ENCODE measurements around the gene HRH2.
"Not testable (repeated sequence)": the region's sequence is repeated elsewhere in the genome, so short reads cannot be mapped to it uniquely, and the experiment has no call there.

The HRH2 gene

DNA sequence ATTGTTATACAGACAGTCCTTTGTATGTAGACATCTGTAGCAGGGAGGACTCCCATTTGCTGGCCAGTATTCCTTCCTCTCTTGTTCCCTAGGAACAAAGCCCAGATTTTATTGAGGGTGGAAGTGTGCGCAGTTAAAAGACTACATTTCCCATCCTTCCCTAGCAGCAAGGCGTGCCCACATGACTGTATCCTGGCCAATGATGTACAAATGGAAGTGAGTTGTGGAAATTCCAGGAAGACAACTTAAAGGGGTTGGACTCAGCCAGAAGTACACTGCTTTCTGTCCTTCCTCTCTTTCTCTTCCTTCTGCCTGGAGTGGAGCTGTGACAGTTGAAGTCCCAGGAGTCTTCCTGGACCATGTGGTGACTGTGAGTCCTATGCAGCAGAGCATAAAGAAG lies 89.0 kb downstream of the HRH2 start:
- ATAC-seq (ENCODE audit: low read depth): no peak
- peaks cover 10% of the 10 kb centered on the region for H3K27me3 Mint-ChIP-seq
- H3K4me1 Mint-ChIP-seq: no peaks in the 10 kb centered on the region
- H3K9me3 Mint-ChIP-seq: no peaks in the 10 kb centered on the region
- DNase-seq (ENCODE audit: low spot score in 2 of 2): no peak
- H3K27ac Mint-ChIP-seq: no peak overlapping the region
- no peak overlapping the region for H3K4me3 Mint-ChIP-seq
- no peaks in the 10 kb centered on the region for H3K36me3 Mint-ChIP-seq

DNA sequence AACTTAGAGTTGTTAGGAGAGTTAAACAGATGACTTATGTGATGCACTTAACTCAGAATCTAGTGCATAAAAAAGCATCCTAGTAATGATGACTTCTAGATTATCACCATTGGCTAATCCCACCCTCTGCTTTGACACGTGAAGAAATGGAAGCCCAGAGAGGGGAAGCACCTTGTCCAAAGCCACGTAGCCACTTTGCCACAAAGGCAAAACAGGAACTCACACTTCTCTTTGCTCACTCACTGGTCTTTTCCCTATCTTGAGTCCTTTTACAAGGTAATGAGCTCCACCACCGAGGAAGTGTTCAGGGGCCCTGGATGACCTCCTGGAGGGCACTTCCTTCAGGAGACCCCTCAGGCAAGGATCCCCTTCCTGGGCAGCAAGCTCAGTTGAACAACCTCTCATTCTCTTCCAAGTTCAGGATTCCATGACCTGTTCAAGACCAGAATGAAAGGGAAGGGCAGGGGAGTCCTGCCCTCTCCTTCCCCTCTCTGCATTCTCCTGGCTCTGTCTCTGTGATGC lies 89.7 kb downstream of the HRH2 start:
- H3K4me3 Mint-ChIP-seq: no peak overlapping the region
- no peaks in the 10 kb centered on the region for H3K36me3 Mint-ChIP-seq
- no peak overlapping the region for H3K27ac Mint-ChIP-seq
- peaks cover 12% of the 10 kb centered on the region for H3K27me3 Mint-ChIP-seq
- no peaks in the 10 kb centered on the region for H3K4me1 Mint-ChIP-seq
- ATAC-seq (ENCODE audit: low read depth) (no peak), DNase-seq (ENCODE audit: low spot score in 2 of 2) (no peak)
- no peaks in the 10 kb centered on the region for H3K9me3 Mint-ChIP-seq

DNA sequence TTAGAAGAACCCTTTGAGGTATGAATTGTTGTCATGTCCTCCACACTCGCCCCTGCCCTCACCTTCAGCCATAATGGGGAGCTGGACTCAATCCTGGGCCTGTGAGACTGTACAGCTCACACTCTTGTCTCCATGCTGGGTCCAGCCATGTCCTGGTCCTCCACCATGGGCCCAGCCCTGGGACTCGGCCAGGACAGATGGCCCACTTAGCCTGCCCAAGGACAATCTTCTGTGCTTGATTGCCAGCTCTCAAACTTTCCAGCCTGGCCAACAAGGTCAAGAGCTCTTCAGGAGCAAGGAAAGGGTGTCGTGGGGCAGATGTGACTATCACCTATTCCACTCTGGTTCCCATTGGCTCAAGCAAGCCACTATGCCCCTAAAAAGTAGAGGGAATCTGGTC lies 90.8 kb downstream of the HRH2 start:
- ATAC-seq (ENCODE audit: low read depth): no peak
- no peak overlapping the region for H3K4me3 Mint-ChIP-seq

DNA sequence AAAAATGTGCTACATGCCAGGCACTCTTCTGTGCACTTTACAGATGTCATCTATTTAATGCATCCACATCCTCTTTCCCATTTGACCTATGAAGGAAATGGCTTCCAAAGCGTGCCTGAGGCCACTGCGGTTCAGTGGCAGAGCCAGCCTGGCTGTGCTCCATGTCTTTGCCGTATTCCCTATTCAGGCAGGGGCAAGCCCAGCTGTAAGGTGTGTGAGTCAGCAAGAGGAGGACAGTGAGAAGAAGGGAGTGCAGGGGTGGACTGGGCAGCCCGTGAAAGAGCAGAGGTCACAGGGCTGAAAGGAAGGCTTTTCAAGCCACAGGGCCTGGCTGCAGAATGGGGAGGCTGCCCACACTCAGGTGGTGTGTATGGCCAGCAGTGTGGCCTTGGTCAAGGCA lies 91.7 kb downstream of the HRH2 start:
- Mint-ChIP-seq H3K4me1 (no peaks in the 10 kb centered on the region), H3K27ac (no peak overlapping the region), H3K4me3 (no peak overlapping the region), H3K27me3 (peaks cover 13% of the 10 kb centered on the region), H3K9me3 (no peaks in the 10 kb centered on the region), H3K36me3 (no peaks in the 10 kb centered on the region)
- no peak for ATAC-seq (ENCODE audit: low read depth)
- DNase-seq (ENCODE audit: low spot score in 2 of 2): no peak

More for the DNA sequence above, 90.8 kb downstream of the HRH2 start:
- no peak for DNase-seq (ENCODE audit: low spot score in 2 of 2)
- Mint-ChIP-seq H3K4me1 (no peaks in the 10 kb centered on the region), H3K9me3 (no peaks in the 10 kb centered on the region), H3K36me3 (no peaks in the 10 kb centered on the region), H3K27me3 (peaks cover 12% of the 10 kb centered on the region), H3K27ac (no peak overlapping the region)

DNA sequence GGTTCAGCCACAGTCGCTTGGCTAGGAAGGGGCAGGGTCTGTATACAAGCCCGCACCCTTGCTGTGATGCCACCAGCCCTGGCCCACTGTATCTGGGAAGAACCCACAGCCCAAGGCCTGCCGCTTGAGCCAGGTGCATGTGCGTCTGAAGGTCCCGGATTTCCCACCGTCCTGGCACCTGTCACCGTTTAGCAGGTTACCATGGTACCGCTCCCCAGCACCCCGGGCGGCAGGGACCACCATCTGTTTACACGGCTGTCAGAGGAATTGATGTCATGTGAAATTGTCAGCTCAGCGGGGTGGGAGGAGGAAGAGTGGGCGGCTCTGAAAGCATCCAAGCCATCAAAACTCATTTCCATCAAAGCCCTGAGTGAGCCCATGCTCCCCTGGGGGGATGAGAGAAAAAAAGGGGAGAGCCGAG lies 92.7 kb downstream of the HRH2 start:
- no peaks in the 10 kb centered on the region for H3K9me3 Mint-ChIP-seq
- H3K27ac Mint-ChIP-seq: no peak overlapping the region
- H3K36me3 Mint-ChIP-seq: no peaks in the 10 kb centered on the region
- peaks cover 18% of the 10 kb centered on the region for H3K27me3 Mint-ChIP-seq
- no peaks in the 10 kb centered on the region for H3K4me1 Mint-ChIP-seq
- H3K4me3 Mint-ChIP-seq: no peak overlapping the region
- DNase-seq (ENCODE audit: low spot score in 2 of 2): no peak
- ATAC-seq (ENCODE audit: low read depth): no peak

DNA sequence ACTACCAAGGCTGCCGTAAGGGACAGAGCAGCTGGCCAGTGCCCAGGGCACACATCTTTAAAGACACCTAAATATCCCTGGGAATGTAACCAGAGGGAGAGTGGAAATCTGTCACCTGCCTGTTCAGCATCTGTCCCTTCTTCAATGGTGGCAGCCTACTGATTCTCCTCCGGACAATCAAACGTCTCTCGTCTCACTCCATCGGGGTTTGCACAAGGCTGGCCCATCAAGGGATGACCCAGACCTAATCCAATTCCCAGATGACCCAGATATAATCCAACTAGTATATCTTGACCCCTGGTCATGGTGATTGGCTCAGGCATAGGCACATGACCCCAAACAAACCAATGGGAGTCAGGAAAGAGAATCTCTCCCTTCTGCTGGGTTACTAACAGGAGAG lies 93.5 kb downstream of the HRH2 start:
- no peak overlapping the region for H3K4me3 Mint-ChIP-seq
- DNase-seq (ENCODE audit: low spot score in 2 of 2) (no peak), ATAC-seq (ENCODE audit: low read depth) (no peak)

DNA sequence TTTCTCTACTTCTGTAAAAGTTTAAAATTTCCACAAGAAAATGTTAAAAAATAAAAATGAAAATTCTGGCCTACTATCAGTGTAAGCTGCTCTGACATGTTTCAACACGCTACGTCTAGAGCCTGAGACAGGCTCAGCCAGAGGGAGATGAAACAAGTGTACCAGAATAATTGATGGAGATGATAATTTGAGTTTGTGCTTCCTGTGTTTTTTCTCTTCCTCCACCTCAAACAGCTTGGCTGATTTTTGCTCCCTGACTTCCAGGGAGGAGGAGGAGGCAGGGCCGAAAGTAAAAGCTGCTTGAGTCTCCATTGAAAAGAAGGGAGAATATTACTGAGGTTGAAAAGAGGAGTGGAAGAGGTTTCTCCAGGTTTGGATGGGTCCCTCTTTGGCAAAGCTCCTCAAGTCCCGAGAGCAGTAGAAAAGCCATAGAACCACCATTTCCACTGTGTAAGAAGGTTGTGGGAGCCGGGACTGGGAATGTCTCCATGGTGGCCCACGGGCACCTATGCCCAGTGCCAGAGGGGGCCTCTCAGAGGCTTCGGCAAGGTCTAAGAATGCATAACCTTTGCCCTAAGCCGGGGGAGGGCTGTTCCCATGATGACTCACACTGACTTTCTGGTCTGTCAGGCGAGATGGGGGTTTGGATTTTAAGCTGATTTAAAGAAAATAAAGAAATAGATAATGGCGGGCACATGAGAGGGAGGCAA lies 95.1 kb downstream of the HRH2 start:
- no peaks in the 10 kb centered on the region for H3K4me1 Mint-ChIP-seq
- H3K36me3 Mint-ChIP-seq: no peaks in the 10 kb centered on the region
- no peak for ATAC-seq (ENCODE audit: low read depth)
- no peak for DNase-seq (ENCODE audit: low spot score in 2 of 2)
- no peak overlapping the region for H3K4me3 Mint-ChIP-seq
- H3K9me3 Mint-ChIP-seq: no peaks in the 10 kb centered on the region
- H3K27me3 Mint-ChIP-seq: peaks cover 23% of the 10 kb centered on the region
- H3K27ac Mint-ChIP-seq: no peak overlapping the region

More for the DNA sequence above, 93.5 kb downstream of the HRH2 start:
- no peaks in the 10 kb centered on the region for H3K4me1 Mint-ChIP-seq
- H3K36me3 Mint-ChIP-seq: no peaks in the 10 kb centered on the region
- no peak overlapping the region for H3K27ac Mint-ChIP-seq
- H3K9me3 Mint-ChIP-seq: no peaks in the 10 kb centered on the region
- H3K27me3 Mint-ChIP-seq: peaks cover 20% of the 10 kb centered on the region

DNA sequence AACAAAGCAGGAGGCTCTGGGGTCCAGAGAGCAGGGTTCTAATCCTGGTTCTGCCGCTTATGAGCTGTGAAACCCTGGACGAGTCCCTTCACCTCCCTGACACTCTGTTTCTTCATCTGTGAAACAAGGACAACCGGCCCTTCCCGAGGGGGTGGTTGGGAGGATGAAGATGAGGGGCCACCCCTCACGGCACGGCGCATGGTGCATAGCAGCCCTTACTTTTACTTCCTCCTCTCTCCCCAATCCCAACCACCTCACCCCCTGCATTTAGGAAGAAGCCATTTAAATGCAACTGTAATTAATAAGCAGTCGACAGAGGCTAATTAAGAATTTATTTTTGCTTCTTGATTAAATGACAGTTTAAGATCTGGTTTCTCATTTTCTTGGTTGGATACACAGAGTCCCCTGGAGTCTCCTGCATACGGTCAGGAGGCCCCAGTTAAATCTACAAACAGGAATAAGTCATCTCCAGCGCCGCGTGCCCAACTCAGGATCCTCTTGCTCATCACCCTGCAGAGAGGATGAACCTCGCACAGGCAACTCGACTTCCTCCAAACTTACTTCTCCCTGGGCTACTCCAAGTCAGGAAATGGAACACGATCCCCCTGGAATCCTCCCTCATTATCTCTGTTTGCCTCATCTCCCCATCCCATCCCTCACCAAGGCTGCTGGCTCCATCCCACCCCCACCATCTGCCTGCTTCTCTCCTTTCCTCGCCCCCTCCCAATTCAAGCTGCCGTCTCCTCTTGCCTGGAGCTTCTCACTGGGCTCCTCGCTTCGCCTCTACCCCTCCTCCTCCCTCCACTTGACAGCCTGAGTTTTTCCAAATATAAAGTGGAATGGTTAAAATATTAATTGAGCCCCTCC lies 95.9 kb downstream of the HRH2 start:
- Mint-ChIP-seq H3K36me3 (no peaks in the 10 kb centered on the region), H3K4me3 (no peak overlapping the region), H3K9me3 (no peaks in the 10 kb centered on the region), H3K4me1 (no peaks in the 10 kb centered on the region), H3K27ac (no peak overlapping the region), H3K27me3 (peaks cover 23% of the 10 kb centered on the region)
- ATAC-seq (ENCODE audit: low read depth) (no peak), DNase-seq (ENCODE audit: low spot score in 2 of 2) (no peak)

DNA sequence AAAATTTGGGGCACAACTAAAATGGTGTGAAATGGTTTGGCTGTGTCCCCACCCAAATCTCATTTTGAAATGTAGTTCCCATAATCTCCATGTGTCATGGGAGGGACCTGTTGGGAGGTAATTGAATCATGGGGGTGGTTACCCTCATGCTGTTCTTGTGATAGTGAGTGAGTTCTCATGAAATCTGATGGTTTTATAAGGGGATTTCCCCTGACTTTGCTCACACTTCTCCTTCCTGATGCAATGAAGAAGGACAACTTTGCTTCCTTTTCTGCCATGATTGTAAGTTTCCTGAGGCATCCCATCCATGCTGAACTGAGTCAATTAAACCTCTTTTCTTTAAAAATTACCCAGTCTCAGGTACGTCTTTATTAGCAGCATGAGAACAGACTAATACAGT lies 102.1 kb downstream of the HRH2 start:
- H3K27ac Mint-ChIP-seq; ATAC-seq (ENCODE audit: low read depth); H3K4me3 Mint-ChIP-seq; H3K4me1 Mint-ChIP-seq; H3K9me3 Mint-ChIP-seq; DNase-seq (ENCODE audit: low spot score in 2 of 2); H3K36me3 Mint-ChIP-seq: not testable (repeated sequence)
- H3K27me3 Mint-ChIP-seq: peaks cover 15% of the 10 kb centered on the region

Measured in memory B cell (primary cell).